PC-9 (cell line): ENCODE measurements around the gene ADAM30. TPM values are rescaled to one million over a fixed set of nuclear protein-coding genes. Genes with fewer than 3 reads are reported as not detected.

Experiments used
- BruUV-seq: library from RNA; stranded (reverse); fragments of 400-500 nt; replicated peaks from 2 replicates; lab custom pipeline; 2021; lab: Mats Ljungman, UMichigan
- CTCF ChIA-PET: fragments of 300-600 bp; sonication (Branson Sonifier 250); formaldehyde crosslinking; loops from one replicate; lab custom pipeline; 2022; ENCODE audit warnings: antibody characterized with exemption; lab: Charles Lee
- POLR2A ChIA-PET: fragments of 300-600 bp; sonication (Branson Sonifier 250); formaldehyde crosslinking; loops from one replicate; lab custom pipeline; 2022; ENCODE audit warnings: antibody characterized with exemption; ENCODE audit not compliant: unreplicated experiment; lab: Charles Lee
- DNase-seq, 2 experiments: peaks; one replicate each; pipeline versions ENCODE4 v3.0.0 to v3.0.0-alpha.2; 2015 to 2022; ENCODE audit warnings: mixed read lengths in 1 of 2
- H2AFZ ChIP-seq: fragments of 200-600 bp; sonication (generic); 2 replicates; pipeline ENCODE4 v1.8.1; 2017; ENCODE audit warnings: antibody characterized with exemption
- H3F3A ChIP-seq: fragments of 200-600 bp; sonication (generic); 2 replicates; pipeline ENCODE4 v1.8.1; 2017; ENCODE audit warnings: antibody characterized with exemption, mild to moderate bottlenecking, low read depth; ENCODE audit not compliant: insufficient read depth
- H3K27ac ChIP-seq: fragments of 200-600 bp; sonication (generic); 2 replicates; pipeline ENCODE4 v1.6.1; 2016; ENCODE audit warnings: mixed run types
- H3K27me3 ChIP-seq: fragments of 200-600 bp; sonication (generic); 2 replicates; pipeline ENCODE4 v1.6.1; 2016; ENCODE audit warnings: low read depth, mixed run types; ENCODE audit not compliant: insufficient read depth
- H3K36me3 ChIP-seq: fragments of 200-600 bp; sonication (generic); 2 replicates; pipeline ENCODE4 v1.6.1; 2016; ENCODE audit warnings: low read depth, mixed run types
- H3K4me1 ChIP-seq: fragments of 200-600 bp; sonication (generic); replicated peaks from 2 replicates; pipeline ENCODE4 v1.6.1; 2016; ENCODE audit warnings: mixed run types; ENCODE audit not compliant: insufficient read depth
- H3K4me2 ChIP-seq: fragments of 200-600 bp; sonication (generic); 2 replicates; pipeline ENCODE4 v1.6.1; 2017; ENCODE audit warnings: mixed run types
- H3K4me3 ChIP-seq: fragments of 200-600 bp; sonication (generic); 2 replicates; pipeline ENCODE4 v1.6.1; 2016; ENCODE audit warnings: mixed run types
- H3K79me2 ChIP-seq: fragments of 200-600 bp; sonication (generic); 2 replicates; pipeline ENCODE4 v1.6.1; 2017; ENCODE audit warnings: low read depth, mixed run types
- H3K9me2 ChIP-seq: fragments of 200-600 bp; sonication (generic); 2 replicates; pipeline ENCODE4 v1.8.1; 2017; ENCODE audit warnings: mild to moderate bottlenecking; ENCODE audit not compliant: insufficient read depth
- H3K9me3 ChIP-seq: fragments of 200-600 bp; sonication (generic); 2 replicates; pipeline ENCODE4 v1.8.1; 2016; ENCODE audit warnings: low read depth; ENCODE audit not compliant: insufficient read depth
- H4K20me1 ChIP-seq: fragments of 200-600 bp; sonication (generic); 2 replicates; pipeline ENCODE4 v1.8.1; 2017; ENCODE audit not compliant: insufficient read depth
- CTCF ChIP-seq: fragments of 200-600 bp; sonication (generic); conservative IDR thresholded peaks from 2 replicates; pipeline ENCODE4 v1.6.1; 2017; ENCODE audit warnings: mixed run types, antibody characterized with exemption, mild to moderate bottlenecking, moderate library complexity
- EZH2 ChIP-seq: fragments of 200-600 bp; sonication (generic); IDR thresholded peaks from 2 replicates; pipeline ENCODE4 v1.8.0; 2017; ENCODE audit warnings: antibody characterized with exemption, low read depth
- intact Hi-C: fragments of 100-400 bp; cut with micrococcal nuclease; formaldehyde crosslinking; loops from one replicate; pipeline ENCODE4 v1.10.0; 2022; ENCODE audit not compliant: unreplicated experiment
- total RNA-seq: library from RNA; stranded (reverse); gene quantifications from 2 replicates; pipeline ENCODE4 v1.2.3, GENCODE V29; 2021

The ADAM30 gene
- total RNA-seq, 1 experiment from 2014 or later = not detected

- Histone ChIP-seq H4K20me1 (no peaks in the 10 kb centered on the region; the same call in 1 of the 2 replicates), H3F3A (no peaks in the 10 kb centered on the region; the same call in 1 of the 2 replicates), H3K4me1 (no peaks in the 10 kb centered on the region), H3K4me3 (no peak overlapping the region), H3K9me3 (no peaks in the 10 kb centered on the region), H3K36me3 (peaks cover 43% of the 10 kb centered on the region), H2AFZ (no peak overlapping the region), H3K9me2 (no peaks in the 10 kb centered on the region), H3K4me2 (no peak overlapping the region), H3K79me2 (no peaks in the 10 kb centered on the region), H3K27ac (no peak overlapping the region), H3K27me3 (no peaks in the 10 kb centered on the region)
- TF ChIP-seq EZH2 (no peak), CTCF (no peak)
- POLR2A ChIA-PET = no interaction called here
- CTCF ChIA-PET = no interaction called here
- intact Hi-C loops = loop anchor here (10.0 kb wide), 2 partner anchors 196 to 326 kb away; no protein-coding TSS in a partner anchor
- no peak for DNase-seq
- BruUV-seq = no TSS peak
Measured at GRCh38 chr1:119940697-119941096, 44.4 kb upstream of the ADAM30 start.

GRCh38 chr1:119937198-119937597 lies 40.9 kb upstream of the ADAM30 start:
- intact Hi-C loops = no loop called here
- no peak overlapping the region for H2AFZ ChIP-seq
- TF ChIP-seq CTCF = no peak
- TF ChIP-seq EZH2 = no peak
- ChIA-PET CTCF (no interaction called here), POLR2A (no interaction called here)
- H3K79me2 ChIP-seq = no peaks in the 10 kb centered on the region
- H3K4me1 ChIP-seq = no peaks in the 10 kb centered on the region
- H3K27ac ChIP-seq = no peak overlapping the region
- BruUV-seq = no TSS peak
- H4K20me1 ChIP-seq = no peaks in the 10 kb centered on the region
- H3K36me3 ChIP-seq = peaks cover 64% of the 10 kb centered on the region
- H3F3A ChIP-seq = no peaks in the 10 kb centered on the region; the same call in 1 of the 2 replicates
- H3K27me3 ChIP-seq = no peaks in the 10 kb centered on the region
- no peaks in the 10 kb centered on the region for H3K9me2 ChIP-seq
- peaks cover 10% of the 10 kb centered on the region for H3K9me3 ChIP-seq
- H3K4me3 ChIP-seq = no peak overlapping the region
- DNase-seq = no peak
- no peak overlapping the region for H3K4me2 ChIP-seq

GRCh38 chr1:119935915-119936314 lies 39.6 kb upstream of the ADAM30 start:
- no peaks in the 10 kb centered on the region for H3K27me3 ChIP-seq
- no peak overlapping the region for H3K4me3 ChIP-seq
- H3K36me3 ChIP-seq = peaks cover 62% of the 10 kb centered on the region
- H2AFZ ChIP-seq = no peak overlapping the region
- no peak for DNase-seq
- ChIA-PET CTCF (no interaction called here), POLR2A (no interaction called here)
- no peaks in the 10 kb centered on the region for H4K20me1 ChIP-seq
- no peaks in the 10 kb centered on the region for H3K79me2 ChIP-seq
- no peak overlapping the region for H3K27ac ChIP-seq
- TF ChIP-seq EZH2 = no peak
- TF ChIP-seq CTCF = no peak
- H3K9me3 ChIP-seq = peaks cover 10% of the 10 kb centered on the region
- intact Hi-C loops = no loop called here
- H3F3A ChIP-seq = peaks cover 4% of the 10 kb centered on the region; the same call in 1 of the 2 replicates
- BruUV-seq = no TSS peak
- H3K4me1 ChIP-seq = no peaks in the 10 kb centered on the region
- no peaks in the 10 kb centered on the region for H3K9me2 ChIP-seq
- H3K4me2 ChIP-seq = no peak overlapping the region
